NT2/D1 (cell line): ENCODE data around the gene KCNK13.
"Not testable (repeated sequence)": the region's sequence is repeated elsewhere in the genome, so short reads cannot be mapped to it uniquely, and the experiment has no call there.

Experiments
- DNase-seq: peaks from one replicate; pipeline ENCODE4 v3.0.0-alpha.2; 2011; ENCODE audit warnings: low read depth, low spot score
- H3K27me3 ChIP-seq: 2 replicates; pipeline ENCODE4 v1.6.0; 2011; ENCODE audit warnings: mild to moderate bottlenecking; ENCODE audit not compliant: insufficient read length, insufficient read depth
- H3K36me3 ChIP-seq: 2 replicates; pipeline ENCODE4 v1.6.1; 2011; ENCODE audit warnings: mild to moderate bottlenecking, low read length, mixed read lengths; ENCODE audit not compliant: insufficient read depth, insufficient read length
- H3K4me1 ChIP-seq: 2 replicates; pipeline ENCODE4 v1.5.1; 2011; ENCODE audit not compliant: insufficient read depth, insufficient read length
- H3K4me3 ChIP-seq: 2 replicates; pipeline ENCODE4 v1.5.1; 2011; ENCODE audit warnings: low read depth; ENCODE audit not compliant: insufficient read length
- H3K9ac ChIP-seq: 2 replicates; pipeline ENCODE4 v1.6.0; 2011; ENCODE audit warnings: low read depth; ENCODE audit not compliant: insufficient read length
- H3K9me3 ChIP-seq: 2 replicates; pipeline ENCODE4 v1.5.1; 2011; ENCODE audit warnings: mild to moderate bottlenecking, low read length; ENCODE audit not compliant: insufficient read depth
- SUZ12 ChIP-seq: IDR thresholded peaks from 2 replicates; pipeline ENCODE4 v1.6.1; 2011; ENCODE audit not compliant: insufficient read length, insufficient read depth; ENCODE audit errors: extremely low read depth
- YY1 ChIP-seq: IDR thresholded peaks from 2 replicates; pipeline ENCODE4 v1.6.1; 2011; ENCODE audit not compliant: insufficient read length, insufficient read depth
- ZNF274 ChIP-seq: IDR thresholded peaks from 2 replicates; pipeline ENCODE4 v1.6.1; 2011; ENCODE audit warnings: mild to moderate bottlenecking, low read depth, low read length

KCNK13 gene

GRCh38 chr14:90198541-90199060 lies 136.8 kb downstream of the KCNK13 start:
- no peak for DNase-seq
- H3K27me3 ChIP-seq = no peaks in the 10 kb centered on the region

GRCh38 chr14:90200546-90200945 lies 138.8 kb downstream of the KCNK13 start:
- not testable (repeated sequence) for DNase-seq, H3K27me3 ChIP-seq, H3K4me3 ChIP-seq, H3K9ac ChIP-seq, H3K4me1 ChIP-seq, H3K36me3 ChIP-seq
- peaks cover 11% of the 10 kb centered on the region; the same call in 1 of the 2 replicates for H3K9me3 ChIP-seq

More at GRCh38 chr14:90198541-90199060, 136.8 kb downstream of the KCNK13 start:
- Histone ChIP-seq H3K9ac (no peak overlapping the region), H3K4me3 (no peak overlapping the region), H3K36me3 (no peaks in the 10 kb centered on the region), H3K9me3 (peaks cover 11% of the 10 kb centered on the region; the same call in 1 of the 2 replicates), H3K4me1 (no peaks in the 10 kb centered on the region)
- TF ChIP-seq YY1 (no peak), ZNF274 (no peak), SUZ12 (no peak)

GRCh38 chr14:90201344-90201743 lies 139.6 kb downstream of the KCNK13 start:
- Histone ChIP-seq H3K27me3 (no peaks in the 10 kb centered on the region), H3K36me3 (no peaks in the 10 kb centered on the region), H3K4me1 (no peaks in the 10 kb centered on the region), H3K9ac (no peak overlapping the region), H3K4me3 (no peak overlapping the region), H3K9me3 (peaks cover 11% of the 10 kb centered on the region; the same call in 1 of the 2 replicates)
- TF ChIP-seq SUZ12 (no peak), YY1 (no peak), ZNF274 (no peak)
- no peak for DNase-seq

GRCh38 chr14:90204516-90204915 lies 142.7 kb downstream of the KCNK13 start:
- Histone ChIP-seq H3K36me3 (no peaks in the 10 kb centered on the region), H3K9ac (no peak overlapping the region), H3K27me3 (no peaks in the 10 kb centered on the region), H3K4me1 (no peaks in the 10 kb centered on the region), H3K4me3 (no peak overlapping the region), H3K9me3 (peaks cover 11% of the 10 kb centered on the region; the same call in 1 of the 2 replicates)
- DNase-seq = no peak
- no peak for TF ChIP-seq SUZ12
- TF ChIP-seq YY1 = no peak
- TF ChIP-seq ZNF274 = no peak

- TF ChIP-seq YY1 = no peak
- TF ChIP-seq ZNF274 = no peak
- TF ChIP-seq SUZ12 = no peak
- peaks cover 21% of the 10 kb centered on the region; the same call in 1 of the 2 replicates for H3K9me3 ChIP-seq
- DNase-seq = no peak
- no peak overlapping the region for H3K4me3 ChIP-seq
- no peaks in the 10 kb centered on the region for H3K4me1 ChIP-seq
- no peaks in the 10 kb centered on the region for H3K36me3 ChIP-seq
- no peaks in the 10 kb centered on the region for H3K27me3 ChIP-seq
- H3K9ac ChIP-seq = no peak overlapping the region
These were observed 151.4 kb downstream of the KCNK13 start for GRCh38 chr14:90213099-90213748.

- no peak overlapping the region for H3K4me3 ChIP-seq
- TF ChIP-seq ZNF274 = no peak
- TF ChIP-seq SUZ12 = no peak
- no peak for TF ChIP-seq YY1
- H3K36me3 ChIP-seq = no peaks in the 10 kb centered on the region
- H3K9ac ChIP-seq = no peak overlapping the region
- no peaks in the 10 kb centered on the region for H3K9me3 ChIP-seq
- H3K27me3 ChIP-seq = no peaks in the 10 kb centered on the region
- H3K4me1 ChIP-seq = no peaks in the 10 kb centered on the region
- DNase-seq = no peak
These were observed 166.7 kb downstream of the KCNK13 start for GRCh38 chr14:90228478-90228877.

- H3K9ac ChIP-seq, DNase-seq, H3K4me1 ChIP-seq, H3K36me3 ChIP-seq, H3K4me3 ChIP-seq, H3K27me3 ChIP-seq, H3K9me3 ChIP-seq: not testable (repeated sequence)
These were observed 168.1 kb downstream of the KCNK13 start for GRCh38 chr14:90229942-90230341.
